ENCODE measurements around the gene WHRN.

DNA sequence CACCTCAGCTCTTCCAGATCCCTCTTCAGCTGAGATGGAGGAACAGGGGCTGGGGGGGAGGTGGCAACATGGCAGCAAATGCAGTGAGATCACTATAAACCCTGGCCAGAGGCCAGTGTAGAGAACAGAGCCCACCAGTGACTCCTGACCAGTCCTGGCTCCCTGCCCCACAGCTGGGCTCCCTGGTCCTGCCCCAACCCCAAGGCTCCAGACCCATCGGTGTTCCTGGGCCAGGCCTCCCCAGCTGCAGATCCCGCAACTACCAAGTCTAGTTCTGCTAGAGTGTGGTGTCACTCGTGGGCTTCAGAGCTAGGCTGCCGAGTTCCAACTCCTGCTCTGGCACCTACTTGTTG lies 134.3 kb downstream of the WHRN start:
- TF ChIP-seq, protein P1, sequence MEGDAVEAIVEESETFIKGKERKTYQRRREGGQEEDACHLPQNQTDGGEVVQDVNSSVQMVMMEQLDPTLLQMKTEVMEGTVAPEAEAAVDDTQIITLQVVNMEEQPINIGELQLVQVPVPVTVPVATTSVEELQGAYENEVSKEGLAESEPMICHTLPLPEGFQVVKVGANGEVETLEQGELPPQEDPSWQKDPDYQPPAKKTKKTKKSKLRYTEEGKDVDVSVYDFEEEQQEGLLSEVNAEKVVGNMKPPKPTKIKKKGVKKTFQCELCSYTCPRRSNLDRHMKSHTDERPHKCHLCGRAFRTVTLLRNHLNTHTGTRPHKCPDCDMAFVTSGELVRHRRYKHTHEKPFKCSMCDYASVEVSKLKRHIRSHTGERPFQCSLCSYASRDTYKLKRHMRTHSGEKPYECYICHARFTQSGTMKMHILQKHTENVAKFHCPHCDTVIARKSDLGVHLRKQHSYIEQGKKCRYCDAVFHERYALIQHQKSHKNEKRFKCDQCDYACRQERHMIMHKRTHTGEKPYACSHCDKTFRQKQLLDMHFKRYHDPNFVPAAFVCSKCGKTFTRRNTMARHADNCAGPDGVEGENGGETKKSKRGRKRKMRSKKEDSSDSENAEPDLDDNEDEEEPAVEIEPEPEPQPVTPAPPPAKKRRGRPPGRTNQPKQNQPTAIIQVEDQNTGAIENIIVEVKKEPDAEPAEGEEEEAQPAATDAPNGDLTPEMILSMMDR (IDR thresholded peaks at IDR 0.05) = no peak
- no peak for TF ChIP-seq EZH2 (IDR thresholded peaks at IDR 0.05)
